Stimulated activated CD4-positive, alpha-beta T cell treated with anti-CD3 and anti-CD28 coated beads, TNF-alpha, amount 100 ng/mL, for 24 hours (primary cell): Measurements from ENCODE around the gene MOSPD2.

Experiments used
- DNase-seq, 3 experiments: peaks; one replicate each; pipeline ENCODE4 v3.0.0-alpha.2; 2020; ENCODE audit warnings: low read depth in 3 of 3

Gene MOSPD2

GRCh38 chrX:14915596-14915995 lies 42.4 kb downstream of the MOSPD2 start:
- DNase-seq: no peak

GRCh38 chrX:14916017-14916674 lies 42.9 kb downstream of the MOSPD2 start:
- no peak for DNase-seq

- no peak for DNase-seq
Measured at GRCh38 chrX:14919407-14919806, 46.2 kb downstream of the MOSPD2 start.

GRCh38 chrX:14920196-14920595 lies 47.0 kb downstream of the MOSPD2 start:
- DNase-seq: no peak

GRCh38 chrX:14922437-14922836 lies 49.2 kb downstream of the MOSPD2 start:
- DNase-seq: no peak

- no peak for DNase-seq
Measured at GRCh38 chrX:14923761-14924160, 50.5 kb downstream of the MOSPD2 start.

- no peak for DNase-seq
Measured at GRCh38 chrX:14926471-14926870, 53.2 kb downstream of the MOSPD2 start.

- DNase-seq: no peak
Measured at GRCh38 chrX:14927401-14927800, 54.2 kb downstream of the MOSPD2 start.

- DNase-seq: no peak
Measured at GRCh38 chrX:14930663-14931062, 57.4 kb downstream of the MOSPD2 start.

- no peak for DNase-seq
Measured at GRCh38 chrX:14932136-14932535, 58.9 kb downstream of the MOSPD2 start.

GRCh38 chrX:14934423-14934822 lies 61.2 kb downstream of the MOSPD2 start:
- DNase-seq: no peak

GRCh38 chrX:14936561-14936960 lies 63.3 kb downstream of the MOSPD2 start:
- no peak for DNase-seq

- no peak for DNase-seq
Measured at GRCh38 chrX:14939644-14940043, 66.4 kb downstream of the MOSPD2 start.

- DNase-seq: no peak
Measured at GRCh38 chrX:14941301-14941700, 68.1 kb downstream of the MOSPD2 start.

GRCh38 chrX:14942341-14942740 lies 69.1 kb downstream of the MOSPD2 start:
- DNase-seq: no peak

- DNase-seq: no peak
Measured at GRCh38 chrX:14943962-14944361, 70.7 kb downstream of the MOSPD2 start.

GRCh38 chrX:14946606-14947155 lies 73.5 kb downstream of the MOSPD2 start:
- no peak for DNase-seq

- no peak for DNase-seq
Measured at GRCh38 chrX:14948691-14949090, 75.5 kb downstream of the MOSPD2 start.

GRCh38 chrX:14956813-14957582 lies 83.8 kb downstream of the MOSPD2 start:
- no peak for DNase-seq

GRCh38 chrX:14963447-14964236 lies 90.4 kb downstream of the MOSPD2 start:
- DNase-seq: no peak

GRCh38 chrX:14964500-14964899 lies 91.3 kb downstream of the MOSPD2 start:
- no peak for DNase-seq
